Stimulated activated CD4-positive, alpha-beta T cell treated with anti-CD3 and anti-CD28 coated beads, Interleukin-15, amount 100 ng/mL, for 1 hour (primary cell): ENCODE results near the gene ANO10.
"Not testable (repeated sequence)": the region's sequence is repeated elsewhere in the genome, so short reads cannot be mapped to it uniquely, and the experiment has no call there.

Experiments used
- DNase-seq, 2 donors: peaks; one replicate each; pipeline ENCODE4 v3.0.0-alpha.2; 2020; ENCODE audit warnings: low read depth in 1 of 2, low spot score in 1 of 2

ANO10 gene

GRCh38 chr3:43481375-43481774, 140.4 kb downstream of the ANO10 start:
- DNase-seq = no peak

- DNase-seq = not testable (repeated sequence)
Observed at GRCh38 chr3:43478839-43479238, 143.0 kb downstream of the ANO10 start.

- no peak for DNase-seq
Observed at GRCh38 chr3:43478118-43478785, 143.6 kb downstream of the ANO10 start.

GRCh38 chr3:43477600-43477999, 144.2 kb downstream of the ANO10 start:
- DNase-seq = peak; percentile 18 to 33

GRCh38 chr3:43473737-43474136, 148.1 kb downstream of the ANO10 start:
- DNase-seq = no peak

DNA sequence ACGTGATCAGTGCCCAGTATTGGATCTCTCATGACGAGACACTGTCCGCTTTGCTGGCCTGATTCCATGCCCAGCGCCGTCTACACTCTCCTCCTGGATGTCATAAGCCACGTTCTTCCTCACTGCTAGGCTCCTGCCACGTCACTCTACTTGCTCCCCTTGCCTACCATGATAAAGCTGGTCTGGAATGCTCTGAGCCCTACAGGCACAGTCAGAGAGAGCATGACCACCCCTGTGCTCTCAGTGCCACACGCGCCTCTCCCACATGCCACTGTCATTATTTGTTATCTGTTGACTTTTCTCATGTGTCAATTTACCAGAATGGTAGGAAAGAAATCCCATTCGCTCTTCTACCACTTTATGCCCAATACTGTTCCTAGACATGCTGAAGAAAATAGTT, 148.6 kb downstream of the ANO10 start:
- DNase-seq = no peak

DNA sequence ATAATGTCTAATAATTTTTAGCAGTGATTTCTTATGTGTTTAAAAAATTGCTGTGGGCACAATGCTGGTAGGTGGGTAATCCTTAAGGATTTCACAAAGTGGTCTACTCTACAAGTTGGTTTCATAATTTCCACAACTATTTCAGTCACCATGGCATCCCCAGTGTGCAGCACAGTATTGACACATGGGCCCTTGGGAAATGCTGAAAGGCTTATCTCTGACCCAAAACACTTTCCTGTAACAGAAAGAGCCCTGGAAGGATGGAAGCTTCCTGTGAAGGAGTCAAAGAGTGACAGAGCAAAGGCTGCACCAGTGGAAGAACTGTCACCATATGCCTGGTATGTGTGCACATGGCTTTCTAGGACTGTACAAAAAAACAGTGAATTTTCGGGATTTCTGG, 153.7 kb downstream of the ANO10 start:
- DNase-seq = no peak

GRCh38 chr3:43465109-43465508, 156.7 kb downstream of the ANO10 start:
- DNase-seq = no peak

GRCh38 chr3:43462566-43462965, 159.2 kb downstream of the ANO10 start:
- DNase-seq = not testable (repeated sequence)

DNA sequence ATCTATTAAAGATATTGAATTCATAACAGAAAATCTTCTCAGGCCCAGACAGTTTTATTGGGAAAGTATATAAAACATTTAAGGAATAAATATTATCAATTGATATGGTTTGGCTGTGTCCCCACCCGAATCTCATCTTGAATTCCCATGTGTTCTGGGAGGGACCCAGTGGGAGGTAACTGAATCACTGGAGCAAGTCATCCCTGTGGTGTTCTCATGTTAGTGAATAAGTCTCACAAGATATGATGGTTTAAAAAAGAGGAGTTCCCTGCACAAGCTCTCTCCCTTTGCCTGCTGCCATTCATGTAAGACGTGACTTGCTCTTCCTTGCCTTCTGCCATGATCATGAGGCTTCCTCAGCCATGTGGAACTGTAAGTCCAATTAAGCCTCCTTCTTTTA, 160.5 kb downstream of the ANO10 start:
- DNase-seq = no peak

DNA sequence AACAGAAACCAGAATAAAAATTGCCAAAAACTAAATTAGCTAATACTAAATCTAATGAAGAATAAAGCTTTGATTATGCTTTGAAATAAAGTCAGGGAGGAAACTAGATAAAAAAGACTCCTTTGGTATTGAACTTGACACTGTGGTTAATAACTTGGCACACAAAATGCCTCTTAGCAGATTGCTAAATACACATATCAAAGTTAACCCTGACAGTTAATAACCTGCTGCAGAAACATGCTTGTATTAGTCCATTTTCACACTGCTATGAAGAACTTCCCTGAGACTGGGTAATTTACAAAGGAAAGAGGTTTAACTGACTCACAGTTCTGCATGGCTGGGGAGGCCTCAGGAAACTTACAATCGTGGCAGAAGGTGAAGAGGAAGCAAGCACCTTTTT, 164.8 kb downstream of the ANO10 start:
- not testable (repeated sequence) for DNase-seq

GRCh38 chr3:43455233-43455632, 166.6 kb downstream of the ANO10 start:
- DNase-seq = no peak

DNA sequence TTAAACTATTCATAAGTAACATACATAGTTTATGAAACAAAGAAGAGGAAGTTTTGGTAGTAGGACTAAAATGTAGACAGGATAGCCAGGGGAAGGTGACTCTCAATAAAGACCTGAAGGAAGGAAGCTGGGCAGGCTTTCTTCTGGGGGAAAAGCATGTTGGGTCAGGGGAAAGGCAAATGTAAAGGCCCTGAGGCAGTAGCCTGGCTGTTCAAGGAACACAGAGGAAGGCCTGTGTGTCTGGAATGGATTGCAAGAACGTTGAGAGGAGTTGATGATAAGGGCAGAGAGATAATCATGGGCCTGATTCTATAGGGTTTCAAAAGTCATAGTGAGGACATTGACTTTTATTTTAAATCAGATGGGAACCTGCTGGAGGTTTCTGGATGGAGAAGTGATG, 167.8 kb downstream of the ANO10 start:
- no peak for DNase-seq

DNA sequence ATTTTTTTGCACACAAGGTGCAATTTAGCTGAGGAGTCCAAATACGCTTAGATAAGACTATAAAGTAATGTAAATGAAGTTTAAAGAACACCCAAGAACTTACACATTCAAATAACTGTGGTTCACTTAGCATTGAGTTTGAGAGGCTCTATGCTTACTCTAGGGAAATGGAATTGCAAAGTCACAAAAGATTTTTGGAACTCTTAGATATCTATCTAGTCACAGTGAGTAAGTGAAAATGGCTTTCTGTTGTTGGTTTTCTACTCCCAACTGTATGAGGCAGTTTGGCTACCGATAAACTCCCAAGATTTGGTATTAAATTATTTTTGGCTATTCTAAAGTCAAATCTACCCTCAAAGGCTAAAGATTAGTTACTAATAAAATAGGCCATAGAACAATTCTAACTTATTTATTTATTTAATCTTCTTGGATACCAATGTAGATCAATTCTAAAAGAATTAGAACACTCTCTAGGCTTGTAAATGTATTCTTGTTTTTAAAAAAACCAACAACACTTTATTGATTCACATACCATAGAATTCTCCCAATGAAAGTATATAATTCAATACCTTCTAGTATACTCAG, 170.0 kb downstream of the ANO10 start:
- DNase-seq = no peak

DNA sequence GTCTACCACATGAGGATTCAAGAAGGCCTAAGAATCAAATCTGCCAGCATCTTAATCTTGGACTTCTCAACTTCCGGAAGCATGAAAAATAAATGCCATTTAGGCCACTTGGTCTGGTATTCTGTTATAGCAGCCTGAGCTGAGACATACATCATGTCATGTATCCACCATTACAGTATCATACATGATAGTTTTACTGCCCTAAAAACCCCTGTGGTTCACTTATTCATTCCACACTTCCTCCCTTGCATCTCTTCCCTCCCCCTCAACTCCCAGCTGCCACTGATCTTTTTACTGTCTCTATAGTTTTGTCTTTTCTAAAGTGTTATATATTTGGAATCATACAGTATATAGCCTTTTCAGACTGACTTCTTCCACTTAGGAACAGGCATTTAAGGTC, 173.7 kb downstream of the ANO10 start:
- no peak for DNase-seq

- DNase-seq = no peak
Observed at GRCh38 chr3:43445820-43446219, 176.0 kb downstream of the ANO10 start.

GRCh38 chr3:43442872-43443395, 178.9 kb downstream of the ANO10 start:
- no peak for DNase-seq

DNA sequence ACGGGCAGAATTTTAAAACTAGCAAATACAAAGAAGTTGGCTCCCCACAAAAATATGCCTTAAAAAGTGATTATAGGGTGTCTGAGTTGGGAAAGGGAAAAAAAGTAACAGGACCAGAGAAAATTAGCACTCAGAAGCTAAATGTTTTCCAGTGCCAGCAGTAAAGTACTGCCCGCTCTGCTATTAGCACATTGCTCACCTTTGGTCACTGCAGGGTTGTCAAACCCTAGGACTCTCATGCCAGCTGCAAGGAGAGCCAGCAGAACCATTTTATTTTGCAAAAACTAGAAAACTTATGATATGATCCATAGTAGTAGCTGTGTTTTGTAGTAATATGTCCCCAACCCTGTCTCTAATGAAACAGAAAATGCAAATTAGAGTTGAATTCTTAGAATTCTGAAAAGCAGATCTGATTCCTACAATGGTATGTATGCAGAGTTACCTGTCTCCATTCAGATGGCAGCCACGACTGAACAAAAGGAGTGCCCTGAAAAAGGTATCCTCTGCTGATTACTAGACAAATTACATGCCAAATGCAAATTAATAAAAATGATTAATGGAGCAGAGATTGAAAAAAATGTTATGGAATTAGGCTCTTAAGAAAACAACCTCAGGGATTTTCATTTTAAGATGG, 185.2 kb downstream of the ANO10 start:
- no peak for DNase-seq

DNA sequence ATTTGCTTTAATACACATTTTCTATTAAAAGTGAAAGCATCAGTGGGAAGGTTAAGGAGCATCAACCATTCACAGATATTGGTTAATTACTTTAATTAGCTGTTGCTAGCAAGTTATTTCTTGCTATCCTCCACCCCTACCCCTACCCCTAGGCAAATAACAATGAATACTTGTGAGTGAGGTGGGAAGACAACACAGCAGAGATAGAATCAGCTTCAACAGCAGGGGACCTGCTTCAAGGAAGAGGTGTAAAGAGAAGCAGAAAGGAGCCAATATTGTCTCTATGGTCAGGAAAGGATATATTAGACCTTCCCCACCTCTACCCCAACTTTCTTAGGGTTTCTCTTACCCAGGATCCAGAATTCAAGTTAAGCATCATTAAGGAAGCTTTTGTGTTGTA, 186.1 kb downstream of the ANO10 start:
- no peak for DNase-seq

DNA sequence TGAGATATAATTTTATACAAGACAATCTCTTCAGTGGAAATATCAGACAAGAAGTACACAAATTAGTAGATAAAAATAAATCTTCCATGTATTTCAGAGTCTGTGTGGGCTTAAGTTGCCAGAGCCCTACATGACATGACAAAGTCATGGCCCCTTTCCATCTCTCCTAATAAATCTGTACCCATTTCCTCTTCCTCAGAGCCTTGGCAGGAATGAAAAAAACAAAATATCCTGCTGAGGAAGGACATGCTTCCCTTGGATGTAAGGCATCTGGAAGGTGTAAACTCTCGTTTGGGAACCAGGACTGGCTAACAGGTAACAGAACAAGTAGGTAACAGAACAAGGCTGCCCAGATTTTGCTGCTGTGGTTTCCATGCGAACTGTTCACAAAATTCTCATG, 187.4 kb downstream of the ANO10 start:
- no peak for DNase-seq

GRCh38 chr3:43432462-43432861, 189.3 kb downstream of the ANO10 start:
- no peak for DNase-seq

GRCh38 chr3:43426388-43426787, 195.4 kb downstream of the ANO10 start:
- no peak for DNase-seq
